Stimulated activated CD8-positive, alpha-beta memory T cell treated with anti-CD3 and anti-CD28 coated beads, Interleukin-15, amount 100 ng/mL, for 1 hour (primary cell): Measurements from ENCODE around the gene FAM163A.
"Not testable (repeated sequence)": the region's sequence is repeated elsewhere in the genome, so short reads cannot be mapped to it uniquely, and the experiment has no call there.

Source experiments
- DNase-seq: peaks from one replicate; pipeline ENCODE4 v3.0.0-alpha.2; 2020; ENCODE audit warnings: low read depth

FAM163A gene

DNA sequence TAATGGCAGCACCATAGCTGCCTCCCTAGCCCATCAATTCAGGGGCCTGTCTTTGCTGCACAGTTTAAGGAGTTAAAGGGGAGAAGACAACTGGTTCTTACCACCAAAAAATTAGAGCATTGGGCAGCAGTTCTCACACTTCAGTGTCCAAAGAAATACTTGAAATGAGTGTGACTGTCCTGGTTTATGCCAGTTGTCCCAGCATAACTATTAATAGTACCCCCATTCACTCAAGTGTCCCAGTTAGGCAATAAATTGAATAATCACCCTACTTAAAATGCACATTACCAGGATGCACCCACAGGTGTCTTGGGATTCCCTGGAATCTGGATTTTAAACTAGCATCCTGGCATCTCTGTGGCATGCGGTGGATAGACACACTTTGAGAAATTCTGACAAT is 51.1 kb downstream of the FAM163A start:
- no peak for DNase-seq

DNA sequence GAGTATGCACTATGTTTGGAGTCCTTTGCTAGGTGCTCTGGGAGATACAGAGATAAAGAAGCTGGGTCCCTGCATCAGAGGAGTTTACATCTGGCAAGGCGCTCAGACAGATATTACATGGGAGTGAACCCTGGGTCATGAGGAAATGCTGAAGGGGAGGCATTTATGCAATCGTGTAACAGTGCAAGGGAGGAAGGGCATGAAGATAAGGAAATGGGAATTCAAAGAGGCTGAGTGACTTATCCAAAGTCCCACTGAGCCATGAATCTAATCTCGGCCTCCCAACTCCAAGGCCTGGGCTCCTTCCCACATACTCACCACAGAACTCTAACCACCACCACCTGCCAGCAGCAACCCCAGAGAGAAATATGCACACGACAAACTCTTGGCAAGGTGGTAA is 51.6 kb downstream of the FAM163A start:
- DNase-seq = no peak

DNA sequence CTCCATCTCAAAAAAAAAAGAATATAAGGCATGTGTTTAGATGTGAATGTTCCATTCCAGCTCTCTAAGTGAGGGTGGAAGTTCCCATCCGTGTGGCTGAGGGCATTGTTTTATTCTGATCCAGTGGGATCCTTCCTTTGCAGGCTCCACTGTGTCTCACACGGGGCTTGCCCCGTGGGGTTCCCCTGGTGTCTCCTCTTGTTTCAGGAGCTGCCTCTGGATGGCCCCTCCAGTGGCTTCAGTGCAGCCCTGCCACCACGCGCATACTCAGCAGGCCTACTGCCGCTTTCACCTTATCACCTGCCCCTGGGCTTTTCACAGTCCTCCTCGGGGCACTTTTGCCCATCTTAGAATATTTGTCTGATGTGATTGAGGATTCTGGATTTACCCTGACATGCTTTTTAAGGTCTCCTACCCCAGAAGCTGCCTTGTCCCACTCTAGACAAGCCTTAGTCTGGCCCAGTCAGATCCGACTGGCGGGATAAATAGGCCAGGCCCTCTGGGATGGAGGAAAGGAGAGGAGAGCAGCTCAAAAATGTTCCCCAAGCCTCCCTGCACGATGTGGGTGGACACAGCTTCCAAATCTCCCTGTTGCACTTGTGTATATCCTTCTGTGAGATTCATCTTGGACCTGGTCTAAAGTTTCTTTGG is 55.2 kb downstream of the FAM163A start:
- DNase-seq = no peak

DNA sequence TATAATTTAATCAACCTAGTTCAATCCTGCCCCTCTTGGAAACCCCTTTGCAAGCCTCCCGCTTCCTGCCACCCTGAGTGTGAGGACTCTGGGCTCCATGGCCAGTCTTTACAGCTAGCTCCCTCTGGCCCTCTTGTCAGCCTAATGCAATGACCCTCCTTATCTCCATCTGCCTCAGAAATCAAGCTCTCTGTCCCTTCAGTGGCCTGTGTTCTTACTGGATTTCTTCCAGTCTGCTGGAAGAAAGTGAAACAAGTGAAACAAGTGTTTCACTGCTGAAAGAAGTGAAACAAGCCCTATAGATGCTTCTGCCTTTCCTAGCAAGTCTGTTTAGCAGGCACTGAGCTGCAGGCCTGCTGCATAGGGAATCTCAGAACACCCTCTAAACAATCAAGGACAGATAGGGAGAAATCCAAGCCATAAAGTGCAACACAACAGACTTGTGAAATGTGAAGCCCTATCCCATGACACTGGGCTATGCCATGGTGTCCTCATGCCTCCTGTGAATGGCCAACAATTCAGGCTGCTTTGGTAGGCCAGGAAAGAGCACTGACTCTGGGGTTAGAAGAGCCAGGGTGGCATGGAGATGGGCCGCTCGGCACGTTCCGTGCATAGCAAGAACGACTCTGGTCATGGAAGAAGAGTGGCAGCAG is 55.9 kb downstream of the FAM163A start:
- DNase-seq = no peak

DNA sequence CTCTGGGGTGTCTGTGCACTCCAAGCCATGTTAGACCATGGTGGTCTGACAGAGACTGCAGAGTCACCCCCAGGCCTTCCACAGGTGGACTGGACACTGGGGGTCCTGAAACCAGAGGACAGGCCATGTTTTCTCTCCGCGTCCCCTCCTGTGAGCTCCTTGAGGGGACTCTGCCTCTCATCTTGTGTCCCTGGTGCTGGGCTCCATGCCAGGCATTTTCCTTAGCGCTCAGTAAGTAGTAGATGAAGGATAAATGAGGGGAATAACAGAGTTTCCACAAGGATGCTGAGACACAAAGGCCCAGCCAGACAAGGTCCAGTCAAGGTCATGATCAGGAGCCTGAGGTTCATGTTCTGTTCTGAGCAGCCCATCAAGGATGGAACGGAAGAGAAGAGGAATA is 57.4 kb downstream of the FAM163A start:
- DNase-seq = no peak

DNA sequence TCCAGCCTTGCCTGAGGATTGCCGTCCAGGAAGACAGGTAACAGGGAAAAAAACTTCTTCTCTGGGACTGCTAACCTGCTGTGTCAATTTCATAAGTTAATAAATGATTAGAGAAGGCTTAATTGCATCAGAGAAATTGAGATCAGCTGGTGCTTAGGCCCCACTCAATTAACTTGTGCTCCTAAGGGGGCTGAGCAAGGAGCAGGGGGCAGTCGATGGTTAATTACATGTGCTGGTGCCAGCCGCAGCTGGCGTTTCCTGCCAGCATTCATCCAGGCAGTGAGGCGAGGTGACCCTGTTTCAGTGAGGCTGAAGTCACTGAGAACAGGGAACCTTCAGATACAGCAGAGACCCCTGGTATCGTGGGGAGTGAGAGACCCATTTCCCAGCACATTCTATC is 60.0 kb downstream of the FAM163A start:
- DNase-seq = no peak

DNA sequence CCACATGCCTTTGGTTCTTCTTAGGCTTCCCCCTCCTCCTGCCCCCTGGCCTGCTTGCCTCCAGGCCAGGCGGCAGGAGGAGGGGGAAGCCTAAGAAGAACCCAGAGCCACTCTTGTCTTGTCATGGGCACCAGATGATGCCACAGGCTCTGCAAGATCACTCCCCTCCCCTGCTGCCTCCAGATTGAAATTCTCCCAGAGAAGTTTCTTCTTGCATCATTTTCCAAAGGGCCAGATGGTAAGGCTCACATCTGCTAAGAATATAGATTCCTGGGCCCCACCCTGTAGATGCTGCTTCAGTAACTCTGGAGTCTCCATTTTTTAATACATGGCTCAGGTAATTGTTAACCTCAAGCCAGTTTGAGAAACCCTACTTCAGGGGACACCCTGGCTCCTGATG is 60.8 kb downstream of the FAM163A start:
- no peak for DNase-seq

DNA sequence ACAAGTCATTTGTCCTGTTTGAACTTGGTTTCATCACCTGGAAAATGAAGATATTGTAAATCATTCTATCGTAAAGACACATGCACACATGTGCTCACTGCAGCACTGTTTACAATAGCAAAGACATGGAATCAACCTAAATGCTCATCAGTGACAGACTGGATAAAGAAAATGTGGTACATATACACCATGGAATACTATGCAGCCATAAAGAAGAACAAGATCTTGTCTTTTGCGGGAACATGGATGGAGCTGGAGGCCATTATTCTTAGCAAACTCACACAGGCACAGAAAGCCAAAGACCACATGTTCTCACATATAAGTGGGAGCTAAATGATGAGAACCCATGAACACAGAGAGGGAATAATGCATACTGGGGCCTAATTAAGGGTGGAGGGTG is 61.3 kb downstream of the FAM163A start:
- not testable (repeated sequence) for DNase-seq

DNA sequence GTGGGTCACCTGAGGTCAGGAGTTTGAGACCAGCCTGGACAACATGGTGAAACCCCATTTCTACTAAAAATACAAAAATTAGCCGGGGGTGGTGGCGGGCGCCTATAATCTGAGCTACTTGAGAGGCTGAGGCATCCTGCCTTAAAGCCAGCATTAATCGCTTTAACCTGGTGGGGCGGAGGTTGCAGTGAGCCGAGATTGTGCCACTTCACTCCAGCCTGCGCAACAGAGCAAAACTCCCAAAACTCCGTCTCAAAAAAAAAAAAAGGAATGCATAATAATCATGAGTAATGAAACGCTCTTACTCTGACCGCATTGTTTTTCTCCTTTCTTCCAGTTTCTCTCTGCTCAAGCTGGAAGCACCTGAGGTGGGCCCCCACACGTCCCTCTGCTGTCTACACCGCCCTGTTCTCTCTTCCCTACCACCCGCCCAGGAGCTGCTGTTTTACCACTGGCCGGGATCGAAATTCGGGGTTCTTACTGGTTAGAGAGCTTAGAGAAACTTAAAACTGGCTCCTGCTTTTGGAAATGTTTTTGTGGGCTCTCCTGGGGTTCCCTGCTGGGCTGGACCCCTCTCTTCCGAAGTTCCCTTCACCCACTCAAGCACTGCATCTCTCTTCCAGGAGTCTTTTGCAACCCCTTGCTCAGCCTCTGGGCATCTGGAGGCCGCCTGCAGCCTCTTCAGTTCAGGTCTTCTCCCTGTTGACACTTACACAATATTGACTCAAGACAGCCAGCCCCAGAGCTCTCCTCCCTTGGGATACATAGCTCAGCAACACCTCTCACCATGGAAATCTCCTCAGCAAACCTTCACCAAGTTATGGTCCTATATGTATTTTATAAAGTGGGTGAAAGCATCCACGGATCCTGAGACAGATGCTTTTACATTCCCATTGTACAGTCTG is 62.5 kb downstream of the FAM163A start:
- DNase-seq = no peak

DNA sequence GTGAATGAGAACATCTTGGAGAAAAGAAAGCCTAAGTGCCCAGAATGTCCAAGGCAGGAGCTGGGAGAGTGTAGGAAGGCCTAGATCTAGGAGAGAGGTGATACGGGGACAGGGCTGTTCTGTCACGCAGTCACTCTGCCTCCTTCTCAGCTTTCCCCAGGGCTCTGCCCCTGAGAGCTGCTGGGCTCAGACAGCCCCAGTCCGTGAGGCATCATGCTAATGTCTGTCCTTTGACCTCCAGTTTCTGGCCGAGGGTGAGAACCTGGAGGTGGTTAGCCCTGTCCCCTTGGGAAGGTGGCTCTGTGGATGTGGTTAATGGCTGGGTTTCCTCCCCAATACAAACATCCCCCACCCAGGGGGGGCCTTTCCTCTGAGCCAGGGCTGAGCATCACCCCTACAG is 63.2 kb downstream of the FAM163A start:
- DNase-seq = no peak

DNA sequence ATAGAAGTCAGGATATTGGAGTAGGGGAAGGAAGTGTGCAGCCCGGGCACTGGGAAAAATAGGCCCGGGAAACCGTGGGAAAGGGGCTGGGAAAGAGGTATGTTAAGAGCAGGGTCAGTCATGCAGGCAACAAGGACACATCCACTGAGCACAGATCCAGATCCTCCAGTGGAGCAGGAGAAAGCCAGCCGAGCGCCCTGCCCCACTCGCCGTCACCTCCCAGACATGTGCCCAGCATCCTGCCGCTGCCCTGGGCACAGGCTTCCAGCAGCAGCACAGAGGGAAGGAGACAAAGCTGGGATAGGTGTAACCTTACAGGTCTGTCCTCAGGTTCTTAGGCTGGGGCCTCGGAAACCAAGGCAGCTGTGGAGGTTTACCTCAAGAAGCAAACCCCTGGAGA is 64.2 kb downstream of the FAM163A start:
- DNase-seq = no peak

DNA sequence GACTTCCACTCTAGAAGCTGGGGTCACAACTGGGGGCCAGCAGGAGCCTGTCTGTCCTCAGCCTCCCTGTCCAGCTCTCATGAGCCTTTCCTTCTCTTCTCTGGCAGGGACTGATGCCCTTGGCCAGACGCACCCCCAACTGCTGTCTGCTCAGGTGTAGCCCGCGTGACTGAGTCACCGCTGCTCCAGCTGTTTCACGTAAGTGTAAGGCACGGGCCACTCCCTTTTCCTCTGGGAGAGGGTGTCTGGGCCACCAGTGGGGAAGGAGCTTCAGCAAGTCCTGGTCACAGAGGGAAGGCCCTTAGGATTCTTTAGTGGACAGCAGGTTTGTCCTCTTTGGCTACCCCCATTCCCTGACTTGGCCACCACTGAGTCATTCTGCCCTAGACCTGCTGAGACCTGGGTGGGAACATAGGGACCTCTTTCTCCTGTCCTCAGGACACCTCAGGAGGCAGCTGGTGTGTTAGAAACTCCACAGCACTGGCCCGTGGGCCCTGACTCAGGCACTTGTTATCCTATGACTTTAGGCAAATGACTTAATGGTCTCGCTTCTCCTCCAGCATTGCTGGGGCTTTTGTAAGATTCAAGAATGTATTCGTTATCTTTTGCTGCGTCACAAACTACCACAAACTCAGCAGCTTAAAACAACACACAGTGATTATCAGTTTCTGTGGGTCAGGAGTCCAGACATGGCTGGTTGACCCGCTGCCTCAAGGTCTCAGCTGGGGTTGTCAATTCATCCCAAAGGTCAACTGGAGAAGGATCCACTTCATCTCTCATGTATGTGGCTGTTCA is 64.8 kb downstream of the FAM163A start:
- no peak for DNase-seq

DNA sequence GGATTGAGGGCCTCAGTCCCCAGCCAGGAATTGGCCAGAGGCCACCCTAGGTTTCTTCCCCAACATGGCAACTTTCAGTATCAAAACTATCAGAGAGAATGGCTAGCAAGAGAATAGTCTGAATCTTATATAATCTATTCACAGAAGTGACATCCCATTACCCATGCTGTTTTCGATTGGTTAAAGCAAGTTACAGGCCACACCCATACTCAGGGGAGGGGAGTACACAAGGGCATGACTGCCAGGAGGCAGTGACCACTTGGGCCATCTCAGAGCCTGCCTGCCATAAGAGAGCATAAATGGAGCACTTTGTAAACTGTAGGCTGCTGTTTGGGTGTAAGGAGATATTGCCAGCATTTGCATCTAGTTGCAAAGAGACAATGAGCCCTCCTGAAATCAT is 65.4 kb downstream of the FAM163A start:
- no peak for DNase-seq

DNA sequence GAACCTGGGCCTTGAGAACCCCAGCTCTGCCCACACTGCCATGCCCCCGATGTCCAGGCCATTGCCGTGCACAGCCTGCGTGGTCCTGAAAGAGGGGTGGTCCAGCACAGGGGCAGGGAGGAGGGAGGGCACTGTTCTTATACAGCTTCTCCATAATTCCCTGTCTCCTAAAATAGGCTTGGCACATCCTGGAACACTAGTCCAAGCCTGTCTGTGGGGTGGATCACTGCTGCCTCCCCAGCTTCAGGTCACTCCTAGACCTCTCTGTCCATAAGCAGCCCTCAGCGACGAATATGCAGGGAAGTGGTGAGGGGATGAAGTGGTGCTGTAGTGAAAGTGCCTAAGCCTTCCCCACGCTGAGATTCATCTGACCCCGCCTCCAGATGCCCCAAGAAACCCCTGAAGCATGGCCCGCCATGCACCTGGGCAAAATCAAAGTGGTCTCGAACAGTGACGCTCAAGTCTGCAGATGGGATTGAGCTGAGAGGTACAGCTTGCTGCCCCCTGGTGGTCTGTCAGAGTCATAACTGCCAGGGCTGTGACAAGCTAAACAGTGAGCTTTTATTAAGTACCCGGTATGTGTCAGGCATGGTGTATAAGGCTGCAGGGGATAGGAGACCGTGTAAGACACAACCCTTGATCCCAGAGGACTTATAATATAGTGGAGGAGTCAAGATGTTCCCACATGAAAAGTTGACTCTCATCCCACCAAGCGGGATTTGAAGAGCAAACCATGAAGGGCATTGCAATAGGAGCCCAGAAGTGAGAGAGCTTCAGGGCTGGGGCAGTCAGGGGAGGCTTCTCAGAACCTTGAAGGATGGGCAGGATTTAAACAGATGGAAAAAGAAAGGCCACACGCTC is 66.6 kb downstream of the FAM163A start:
- peak; percentile 29 for DNase-seq

DNA sequence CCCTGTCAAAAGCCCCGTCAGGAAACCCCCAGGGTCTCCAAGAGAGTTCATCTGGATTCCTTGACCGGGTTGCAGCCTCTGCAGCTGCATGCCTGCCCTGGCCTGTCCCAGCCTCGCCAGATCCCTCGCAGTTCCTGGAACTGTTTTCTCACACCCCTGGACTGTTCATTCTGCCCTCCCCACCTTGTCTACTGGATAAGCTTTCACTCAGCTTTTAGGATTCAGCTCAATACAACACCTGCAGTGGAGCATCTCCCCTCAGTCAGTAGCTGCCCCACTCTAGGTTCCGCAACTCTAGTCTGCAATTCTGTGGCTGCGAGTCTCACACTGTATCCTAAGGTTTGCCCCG is 67.2 kb downstream of the FAM163A start:
- DNase-seq = no peak

DNA sequence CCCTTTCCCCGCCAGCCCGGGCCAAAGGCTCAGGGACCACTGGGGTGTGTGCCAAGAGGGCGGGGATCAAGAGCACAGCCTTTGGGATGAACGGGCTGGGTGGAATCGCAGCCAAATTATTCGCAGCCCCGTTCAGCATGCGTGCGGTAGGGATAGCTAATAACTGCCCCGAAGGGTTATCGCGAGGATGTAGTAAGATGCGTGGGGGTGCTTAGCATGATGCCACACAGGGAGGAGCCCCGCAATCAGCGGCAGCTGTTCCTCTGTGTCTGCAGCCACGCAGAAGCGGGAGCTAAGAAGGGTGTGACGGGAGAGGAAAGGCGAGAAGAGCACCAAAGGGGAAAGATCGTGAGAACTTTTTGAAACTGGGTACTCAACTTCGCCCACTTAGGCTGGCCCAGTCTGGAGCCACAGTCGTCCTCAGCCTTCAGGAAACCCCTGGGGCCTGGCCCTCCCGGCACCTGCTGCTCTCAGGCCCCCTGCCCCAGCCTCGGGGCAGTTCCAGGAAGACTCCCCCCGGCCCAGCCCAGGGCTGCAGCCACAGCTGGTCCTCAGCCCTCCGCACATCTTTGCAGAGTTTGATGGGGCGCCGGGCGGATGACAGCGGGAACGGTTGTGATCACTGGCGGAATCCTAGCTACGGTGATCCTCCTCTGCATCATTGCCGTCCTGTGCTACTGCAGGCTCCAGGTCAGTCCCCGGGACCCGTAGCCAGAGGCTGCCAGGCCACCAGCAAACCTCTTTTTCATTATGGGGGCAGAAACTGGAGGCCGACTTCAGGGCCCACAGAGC is 69.6 kb downstream of the FAM163A start:
- no peak for DNase-seq

DNA sequence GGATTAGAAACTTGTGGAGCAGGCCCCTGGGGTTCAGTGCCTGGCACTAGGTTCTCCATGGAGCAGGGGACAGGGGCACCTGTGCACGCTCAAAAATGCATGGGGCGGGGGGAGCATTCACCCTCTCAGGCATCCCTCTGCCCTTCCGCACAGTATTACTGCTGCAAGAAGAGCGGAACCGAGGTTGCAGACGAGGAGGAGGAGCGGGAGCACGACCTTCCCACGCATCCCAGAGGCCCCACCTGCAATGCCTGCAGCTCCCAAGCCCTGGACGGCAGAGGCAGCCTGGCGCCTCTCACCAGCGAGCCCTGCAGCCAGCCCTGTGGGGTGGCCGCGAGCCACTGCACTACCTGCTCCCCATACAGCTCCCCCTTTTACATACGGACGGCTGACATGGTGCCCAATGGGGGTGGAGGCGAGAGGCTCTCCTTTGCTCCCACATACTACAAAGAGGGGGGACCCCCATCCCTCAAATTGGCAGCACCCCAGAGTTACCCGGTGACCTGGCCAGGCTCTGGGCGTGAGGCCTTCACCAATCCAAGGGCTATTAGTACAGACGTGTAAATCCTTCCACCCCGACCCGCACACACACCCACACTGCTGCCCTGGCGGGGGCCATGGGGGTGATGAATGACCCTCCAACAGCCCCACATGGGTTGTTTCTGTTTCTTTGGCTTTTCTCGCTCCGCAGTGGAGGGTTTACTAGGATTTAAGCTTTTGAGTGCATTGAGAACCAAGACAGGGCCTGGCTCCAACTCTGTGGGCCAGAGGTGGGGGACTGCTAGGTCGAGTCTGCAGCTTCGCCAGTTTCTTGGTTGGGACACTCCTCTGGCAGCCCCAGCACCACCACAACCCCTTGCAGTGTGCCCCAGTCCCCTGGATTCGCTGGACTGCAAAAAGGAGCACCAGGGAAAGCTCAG is 70.8 kb downstream of the FAM163A start:
- DNase-seq = no peak

DNA sequence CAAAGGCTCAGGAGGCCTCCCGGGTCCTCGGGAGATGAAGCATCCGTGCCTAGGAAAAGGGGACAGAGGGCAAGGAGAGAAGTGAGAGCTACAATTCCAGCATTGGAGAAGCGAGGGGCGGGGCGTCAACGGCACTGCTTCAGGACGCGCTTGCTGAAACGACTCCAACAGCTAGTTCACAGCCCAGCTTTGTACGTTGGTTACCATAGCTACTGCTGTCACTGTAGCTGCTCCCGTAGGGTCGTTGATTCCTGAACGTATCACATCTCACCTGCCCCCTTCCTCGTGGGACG is 71.4 kb downstream of the FAM163A start:
- no peak for DNase-seq

DNA sequence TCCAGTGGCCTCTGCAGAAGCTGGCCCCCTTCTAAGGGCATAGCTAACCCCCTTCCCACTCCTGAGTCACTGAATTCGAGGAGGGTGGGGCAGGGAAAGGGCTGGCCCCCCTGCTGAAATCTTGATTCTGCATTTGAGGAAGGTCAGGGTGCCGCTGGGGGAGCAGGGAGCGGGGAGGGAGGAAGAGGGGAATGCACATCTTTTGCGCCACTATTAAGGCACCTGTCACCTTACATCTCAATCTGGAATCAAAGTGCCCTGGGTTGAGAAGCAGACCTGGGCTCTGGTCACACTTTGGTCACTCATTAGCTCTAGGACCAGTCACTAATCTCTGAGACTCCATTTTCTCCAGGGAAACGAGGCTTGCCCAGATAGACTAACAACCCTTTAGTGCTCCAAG is 72.5 kb downstream of the FAM163A start:
- no peak for DNase-seq
